Fibroblast of lung (primary cell): ENCODE measurements around the gene CDC14B.

Experiments
- CTCF ChIP-seq, 2 donors: IDR thresholded peaks in 1 of 2; conservative IDR thresholded peaks in 1 of 2; 1 replicate in 1 of 2; 2 replicates in 1 of 2; pipeline ENCODE4 v1.5.1; 2011 to 2012; ENCODE audit warnings: low read length in 2 of 2, control low read depth in 1 of 2, inconsistent platforms in 1 of 2, low read depth in 1 of 2, mild to moderate bottlenecking in 1 of 2
- EZH2 ChIP-seq: IDR thresholded peaks from 2 replicates; pipeline ENCODE4 v1.5.1; 2012; ENCODE audit warnings: low read length, control low read depth, mild to moderate bottlenecking; ENCODE audit errors: missing control alignments

- TF ChIP-seq EZH2, result no peak
- TF ChIP-seq CTCF (conservative IDR thresholded peaks at IDR 0.05 in 1 of 2, IDR thresholded peaks at IDR 0.05 in 1 of 2; ENCODE audit: low read depth in 1 of 2, low read length in 2 of 2), result no peak
Measured at GRCh38 chr9:96512240-96512639, 107.4 kb downstream of the CDC14B start.
